Type B pancreatic cell (in vitro differentiated cells): ENCODE data around the gene STX19. TPM values are rescaled to one million over a fixed set of nuclear protein-coding genes. Genes with fewer than 3 reads are reported as not detected.

Experiments
- DNase-seq: peaks from one replicate; pipeline ENCODE4 v3.0.0; 2021; ENCODE audit warnings: mixed read lengths; ENCODE audit not compliant: unreplicated experiment; ENCODE audit errors: extremely low spot score
- H3K27ac Mint-ChIP-seq: 2 replicates; pipeline ENCODE4 v1.8.0; 2021; ENCODE audit warnings: mild to moderate bottlenecking, mixed read lengths
- H3K27me3 Mint-ChIP-seq: 2 replicates; pipeline ENCODE4 v1.8.0; 2021; ENCODE audit warnings: mixed read lengths
- H3K36me3 Mint-ChIP-seq: 2 replicates; pipeline ENCODE4 v1.8.0; 2021; ENCODE audit warnings: mixed read lengths
- H3K4me1 Mint-ChIP-seq: one replicate; pipeline ENCODE4 v1.8.0; 2021; ENCODE audit warnings: mixed read lengths; ENCODE audit not compliant: unreplicated experiment
- H3K4me3 Mint-ChIP-seq: 2 replicates; pipeline ENCODE4 v1.8.0; 2021; ENCODE audit warnings: mild to moderate bottlenecking, mixed read lengths
- H3K9me3 Mint-ChIP-seq: 2 replicates; pipeline ENCODE4 v1.8.0; 2021; ENCODE audit warnings: mixed read lengths
- total RNA-seq: library from RNA; stranded (reverse); gene quantifications from 2 replicates; pipeline ENCODE4 v1.2.1, GENCODE V29; 2021; ENCODE audit warnings: low replicate concordance
- TF ChIP-seq, protein P1 (sequence below): fragments of 200-600 bp; sonication (generic); conservative IDR thresholded peaks from 2 replicates; pipeline ENCODE4 v1.5.0; 2021; ENCODE audit warnings: antibody characterized with exemption, mild to moderate bottlenecking

The STX19 gene
- total RNA-seq, 1 donor from 2014 or later = 0.70 TPM

DNA sequence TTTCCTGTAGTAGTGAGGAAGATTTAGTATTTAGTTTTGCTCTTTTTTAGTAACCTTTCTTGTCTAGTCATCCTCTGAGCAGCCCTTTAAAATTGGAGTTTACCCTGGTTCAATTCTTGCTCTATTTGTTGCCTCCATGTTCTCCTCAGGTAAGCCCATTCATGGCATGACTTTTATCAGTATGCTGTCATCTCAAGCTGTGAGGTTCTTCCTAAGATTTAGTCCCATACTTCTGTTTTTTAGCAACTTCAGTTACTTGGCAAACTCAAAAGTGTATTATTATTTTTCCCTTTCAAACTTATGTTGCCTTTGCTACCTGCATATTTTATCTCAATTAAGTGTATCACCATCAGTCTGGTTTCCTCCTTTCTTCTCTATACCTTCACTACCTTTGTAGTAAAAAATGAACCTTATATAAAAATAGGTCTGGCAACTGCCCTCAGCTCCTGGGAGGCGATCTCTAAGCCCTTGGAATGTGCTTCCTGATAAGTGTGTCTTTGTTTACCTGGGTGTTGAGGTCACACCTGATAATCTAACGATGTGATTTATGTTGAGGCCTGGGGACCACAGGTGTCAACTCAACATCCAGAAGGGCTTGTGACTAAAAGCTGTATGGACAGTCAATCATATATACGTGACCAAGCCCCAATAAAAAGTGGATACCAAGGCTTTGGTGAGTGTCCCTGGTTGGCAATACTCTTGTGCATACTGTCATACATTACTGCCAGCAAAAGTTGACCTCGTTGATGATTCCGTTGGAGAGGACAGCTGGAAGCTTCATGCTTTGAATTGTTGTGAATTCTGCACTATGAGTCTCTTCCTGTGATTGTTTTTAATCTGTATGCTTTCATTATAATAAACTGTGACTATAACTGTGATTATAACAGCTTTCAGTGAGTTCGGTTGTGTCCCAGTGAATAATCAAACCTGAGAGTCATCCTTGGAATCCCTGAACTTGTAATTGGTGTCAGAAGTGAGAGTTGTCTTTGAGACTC, 38.4 kb upstream of the STX19 start:
- Mint-ChIP-seq H3K36me3 (peaks cover 9% of the 10 kb centered on the region), H3K4me1 (peaks cover 41% of the 10 kb centered on the region), H3K27me3 (no peaks in the 10 kb centered on the region), H3K27ac (no peak overlapping the region), H3K4me3 (no peak overlapping the region), H3K9me3 (no peaks in the 10 kb centered on the region)
- no peak for DNase-seq
- TF ChIP-seq, protein P1, sequence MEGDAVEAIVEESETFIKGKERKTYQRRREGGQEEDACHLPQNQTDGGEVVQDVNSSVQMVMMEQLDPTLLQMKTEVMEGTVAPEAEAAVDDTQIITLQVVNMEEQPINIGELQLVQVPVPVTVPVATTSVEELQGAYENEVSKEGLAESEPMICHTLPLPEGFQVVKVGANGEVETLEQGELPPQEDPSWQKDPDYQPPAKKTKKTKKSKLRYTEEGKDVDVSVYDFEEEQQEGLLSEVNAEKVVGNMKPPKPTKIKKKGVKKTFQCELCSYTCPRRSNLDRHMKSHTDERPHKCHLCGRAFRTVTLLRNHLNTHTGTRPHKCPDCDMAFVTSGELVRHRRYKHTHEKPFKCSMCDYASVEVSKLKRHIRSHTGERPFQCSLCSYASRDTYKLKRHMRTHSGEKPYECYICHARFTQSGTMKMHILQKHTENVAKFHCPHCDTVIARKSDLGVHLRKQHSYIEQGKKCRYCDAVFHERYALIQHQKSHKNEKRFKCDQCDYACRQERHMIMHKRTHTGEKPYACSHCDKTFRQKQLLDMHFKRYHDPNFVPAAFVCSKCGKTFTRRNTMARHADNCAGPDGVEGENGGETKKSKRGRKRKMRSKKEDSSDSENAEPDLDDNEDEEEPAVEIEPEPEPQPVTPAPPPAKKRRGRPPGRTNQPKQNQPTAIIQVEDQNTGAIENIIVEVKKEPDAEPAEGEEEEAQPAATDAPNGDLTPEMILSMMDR = no peak

GRCh38 chr3:94065819-94066480, 37.6 kb upstream of the STX19 start:
- TF ChIP-seq, protein P1 = no peak
- Mint-ChIP-seq H3K4me3 (no peak overlapping the region), H3K27ac (no peak overlapping the region), H3K36me3 (peaks cover 9% of the 10 kb centered on the region), H3K27me3 (no peaks in the 10 kb centered on the region), H3K9me3 (no peaks in the 10 kb centered on the region), H3K4me1 (peaks cover 41% of the 10 kb centered on the region)
- DNase-seq = no peak

GRCh38 chr3:94065122-94065521, 36.7 kb upstream of the STX19 start:
- Mint-ChIP-seq H3K27ac (no peak overlapping the region), H3K27me3 (no peaks in the 10 kb centered on the region), H3K36me3 (peaks cover 15% of the 10 kb centered on the region), H3K9me3 (no peaks in the 10 kb centered on the region), H3K4me1 (peaks cover 41% of the 10 kb centered on the region), H3K4me3 (peak overlapping the region; percentile 17)
- TF ChIP-seq, protein P1 = no peak
- no peak for DNase-seq

- Mint-ChIP-seq H3K27me3 (no peaks in the 10 kb centered on the region), H3K36me3 (peaks cover 15% of the 10 kb centered on the region)
Measured at GRCh38 chr3:94064243-94064860, 36.0 kb upstream of the STX19 start.

More at GRCh38 chr3:94064243-94064860, 36.0 kb upstream of the STX19 start:
- TF ChIP-seq, protein P1 = no peak
- no peaks in the 10 kb centered on the region for H3K9me3 Mint-ChIP-seq
- peak overlapping the region; percentile 100 for H3K27ac Mint-ChIP-seq
- H3K4me1 Mint-ChIP-seq = peaks cover 39% of the 10 kb centered on the region
- peak overlapping the region; percentile 96 for H3K4me3 Mint-ChIP-seq
- no peak for DNase-seq
